RWPE1 (cell line): Measurements from ENCODE around the gene NCDN.

Experiments used
- CTCF ChIA-PET: fragments of 350-600 bp; sonication (Branson Sonifier 250); formaldehyde crosslinking; extraction: SDS; loops from one replicate; lab custom pipeline; 2021; lab: Yijun Ruan, JAX
- POLR2A ChIA-PET: fragments of 400-600 bp; formaldehyde crosslinking; extraction: SDS; loops from one replicate; lab custom pipeline; 2020; ENCODE audit warnings: antibody characterized with exemption; ENCODE audit not compliant: low non-redundant PET; lab: Yijun Ruan, JAX
- DNase-seq: peaks from one replicate; pipeline ENCODE4 v3.0.0; 2012; ENCODE audit warnings: low spot score
- H3K27ac ChIP-seq: fragments of 450-650 bp; 2 replicates; pipeline ENCODE4 v1.5.1; 2017
- TF ChIP-seq, protein P1 (sequence below): fragments of 450-650 bp; conservative IDR thresholded peaks from 2 replicates; pipeline ENCODE4 v1.5.1; 2017; ENCODE audit warnings: low read depth, mild to moderate bottlenecking

The NCDN gene

DNA sequence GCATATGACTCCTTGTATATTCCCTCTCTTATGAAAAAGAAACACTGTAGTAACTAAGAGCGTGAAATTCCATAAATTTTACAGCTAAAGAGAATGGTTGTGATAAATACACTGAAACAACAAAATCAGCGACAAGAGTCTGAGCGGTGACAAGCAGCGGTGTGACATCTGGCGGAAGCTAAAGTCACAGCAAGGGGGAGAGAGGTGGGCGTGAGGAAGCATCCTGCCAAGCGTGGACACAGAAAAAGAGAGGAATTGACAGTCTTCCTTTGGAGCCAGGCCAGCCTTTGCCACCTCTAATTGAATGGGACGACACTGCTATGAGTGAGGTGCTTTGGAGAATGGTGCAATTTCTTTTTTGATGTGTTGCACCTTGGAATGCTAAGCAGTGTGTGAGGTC, 57.8 kb downstream of the NCDN start:
- POLR2A ChIA-PET = no interaction called here
- DNase-seq = no peak
- TF ChIP-seq, protein P1, sequence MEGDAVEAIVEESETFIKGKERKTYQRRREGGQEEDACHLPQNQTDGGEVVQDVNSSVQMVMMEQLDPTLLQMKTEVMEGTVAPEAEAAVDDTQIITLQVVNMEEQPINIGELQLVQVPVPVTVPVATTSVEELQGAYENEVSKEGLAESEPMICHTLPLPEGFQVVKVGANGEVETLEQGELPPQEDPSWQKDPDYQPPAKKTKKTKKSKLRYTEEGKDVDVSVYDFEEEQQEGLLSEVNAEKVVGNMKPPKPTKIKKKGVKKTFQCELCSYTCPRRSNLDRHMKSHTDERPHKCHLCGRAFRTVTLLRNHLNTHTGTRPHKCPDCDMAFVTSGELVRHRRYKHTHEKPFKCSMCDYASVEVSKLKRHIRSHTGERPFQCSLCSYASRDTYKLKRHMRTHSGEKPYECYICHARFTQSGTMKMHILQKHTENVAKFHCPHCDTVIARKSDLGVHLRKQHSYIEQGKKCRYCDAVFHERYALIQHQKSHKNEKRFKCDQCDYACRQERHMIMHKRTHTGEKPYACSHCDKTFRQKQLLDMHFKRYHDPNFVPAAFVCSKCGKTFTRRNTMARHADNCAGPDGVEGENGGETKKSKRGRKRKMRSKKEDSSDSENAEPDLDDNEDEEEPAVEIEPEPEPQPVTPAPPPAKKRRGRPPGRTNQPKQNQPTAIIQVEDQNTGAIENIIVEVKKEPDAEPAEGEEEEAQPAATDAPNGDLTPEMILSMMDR = no peak
- CTCF ChIA-PET = no interaction called here
- H3K27ac ChIP-seq = no peak overlapping the region
